D341Med (cell line): ENCODE data around the gene ATG7.

Source experiments
- DNase-seq: peaks from one replicate; pipeline ENCODE4 v3.0.0; 2012; ENCODE audit warnings: low spot score

ATG7 gene

DNA sequence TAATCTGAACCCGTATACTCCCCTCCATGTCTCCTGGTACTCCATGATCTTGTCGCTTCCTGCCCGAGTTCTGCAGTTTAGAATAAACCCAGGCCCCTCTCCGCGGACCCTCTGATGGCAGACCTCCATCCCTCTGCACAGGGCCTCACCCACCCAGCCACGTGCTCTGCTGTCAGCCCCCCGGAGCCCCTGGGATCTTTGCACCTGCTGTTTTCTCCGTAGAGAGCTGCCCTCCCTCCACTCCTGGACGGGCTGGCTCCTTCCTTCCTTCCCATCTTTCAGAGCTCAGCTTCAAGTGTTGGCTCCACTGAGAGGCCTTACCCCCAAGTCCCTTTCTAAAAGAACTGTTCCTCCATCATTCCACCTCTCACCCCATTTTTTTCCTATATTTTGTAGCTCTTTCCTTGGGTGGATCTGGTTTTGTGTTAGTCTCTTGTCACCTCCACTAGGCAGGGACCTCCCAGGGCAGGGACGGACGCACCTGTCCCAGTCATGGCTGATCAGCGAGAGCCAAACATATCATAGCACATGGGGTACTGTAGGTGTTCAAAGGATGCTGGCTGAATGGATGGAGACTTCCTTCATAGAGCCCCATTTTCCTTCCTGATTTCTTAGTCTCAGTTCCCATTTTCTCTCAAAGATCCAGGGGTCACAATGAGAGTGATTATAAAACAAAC, 264.9 kb downstream of the ATG7 start:
- no peak for DNase-seq

DNA sequence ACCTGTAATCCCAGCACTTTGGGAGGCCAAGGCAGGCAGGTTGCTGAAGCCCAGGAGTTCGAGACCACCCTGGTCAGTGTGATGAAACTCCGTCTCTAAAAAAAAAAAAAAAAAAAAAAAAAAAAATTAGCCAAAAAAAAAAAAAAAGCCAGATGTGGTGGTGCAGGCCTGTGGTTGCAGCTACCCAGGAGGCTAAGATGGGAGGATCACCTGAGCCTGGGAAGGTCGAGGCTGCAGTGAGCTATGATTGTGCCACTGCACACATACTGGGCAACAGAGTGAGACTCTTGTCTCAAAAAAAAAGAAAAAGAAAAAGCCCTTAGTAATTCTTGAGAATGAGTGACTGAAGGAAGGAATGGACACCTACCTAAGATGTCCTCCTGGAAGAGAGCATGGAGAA, 266.4 kb downstream of the ATG7 start:
- DNase-seq: no peak

DNA sequence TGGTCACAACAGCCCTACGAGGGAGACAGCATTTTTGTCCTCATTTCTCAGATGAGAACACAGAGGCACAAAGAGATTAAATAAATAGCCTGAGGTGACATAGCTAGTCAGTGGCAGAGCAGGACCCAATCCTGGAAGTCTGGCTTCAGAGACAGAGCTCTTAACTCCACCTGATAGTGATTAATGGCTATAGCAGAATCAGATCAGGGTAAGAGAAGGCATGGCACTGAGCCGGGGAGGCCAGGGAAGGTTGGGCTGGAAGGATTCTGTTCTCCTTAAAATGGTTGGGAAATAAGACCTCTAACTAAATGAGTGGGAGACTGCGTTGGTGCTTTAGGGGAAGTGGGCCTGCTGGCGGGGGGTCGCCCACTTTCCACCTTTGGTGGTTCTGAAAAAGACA, 267.0 kb downstream of the ATG7 start:
- DNase-seq: no peak

DNA sequence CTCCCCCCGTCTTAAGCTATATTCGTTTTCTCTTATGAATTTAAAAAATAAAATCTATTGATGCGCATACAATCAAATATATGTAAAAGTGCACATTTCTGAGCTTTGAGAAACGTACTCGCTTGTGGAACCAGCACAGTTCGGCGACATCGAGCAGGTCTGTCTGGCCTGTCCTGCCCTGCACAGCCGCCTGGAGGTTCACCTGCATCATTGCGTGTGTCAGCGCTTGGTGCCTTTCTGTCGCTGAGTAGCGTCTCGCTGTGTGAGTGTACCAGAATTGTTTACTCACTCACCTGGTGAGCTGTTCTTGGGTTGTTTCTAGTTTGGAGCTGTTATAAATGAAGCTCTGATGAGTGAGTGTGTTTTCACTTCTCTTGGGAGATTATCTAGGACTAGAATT, 267.5 kb downstream of the ATG7 start:
- DNase-seq: no peak

DNA sequence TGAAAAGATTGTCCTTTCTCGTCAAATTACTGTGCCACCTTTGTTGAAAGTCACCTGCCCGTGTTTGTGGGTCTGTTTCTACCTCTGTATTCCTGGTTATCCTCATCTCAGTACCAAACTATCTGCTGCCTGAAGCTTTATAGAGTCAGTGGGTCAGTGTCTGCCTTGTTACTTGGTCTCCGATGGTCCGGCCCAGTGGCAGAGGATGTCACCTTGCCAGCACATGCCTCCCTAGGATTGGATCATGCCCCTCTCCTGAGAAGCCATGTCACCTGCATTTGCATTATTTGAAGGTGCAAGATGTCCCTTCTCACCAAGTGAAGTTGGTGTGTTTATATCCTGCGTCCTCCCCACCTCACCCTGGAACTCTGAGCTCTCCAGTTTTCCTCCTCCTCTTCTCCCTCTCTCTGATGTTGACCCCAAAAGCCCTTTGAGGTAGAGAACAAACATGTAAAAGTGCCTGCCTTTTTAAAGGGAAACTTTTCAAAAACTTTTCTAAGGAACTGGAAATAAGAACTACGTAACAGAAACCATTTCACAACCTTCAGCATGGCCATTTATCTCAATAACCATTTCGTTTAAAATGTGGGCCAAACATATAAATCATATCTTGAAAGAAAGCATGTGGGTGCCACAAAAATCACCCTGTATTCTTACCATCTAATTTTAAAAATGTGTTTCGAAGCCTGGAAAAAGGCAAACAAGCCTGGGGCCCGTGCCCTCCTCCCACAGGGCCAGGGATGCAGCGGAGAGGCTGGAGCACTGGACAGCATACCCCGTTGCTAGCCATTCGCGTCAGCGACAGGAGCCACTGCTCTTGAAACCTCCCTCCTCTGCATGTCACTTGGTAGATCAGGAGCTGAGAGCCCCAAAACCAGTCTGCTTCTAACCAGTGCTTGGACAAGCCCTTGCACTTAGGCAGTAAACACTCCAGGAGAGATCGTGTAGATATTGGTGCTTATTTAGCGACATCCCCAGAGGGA, 269.4 kb downstream of the ATG7 start:
- no peak for DNase-seq

DNA sequence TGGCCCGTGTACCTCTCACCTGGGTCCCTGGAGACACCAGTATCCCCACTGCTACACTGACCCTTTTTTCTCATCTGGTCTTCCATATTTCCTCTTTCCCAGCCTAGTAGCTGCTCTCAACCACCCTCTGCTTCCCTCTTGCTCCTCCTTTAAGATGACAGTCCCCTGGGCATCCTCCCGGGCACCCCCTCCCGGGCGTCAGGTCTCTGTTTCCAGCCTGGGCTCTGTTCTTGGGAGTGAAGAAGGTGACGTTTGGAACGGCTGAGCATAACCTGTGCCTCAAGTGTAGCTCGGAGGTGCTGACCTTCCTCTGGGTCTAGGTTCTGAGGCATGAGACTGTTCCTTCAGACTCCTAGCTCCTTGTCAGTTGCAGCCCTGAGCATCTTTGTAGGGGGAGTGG, 270.4 kb downstream of the ATG7 start:
- DNase-seq: no peak

DNA sequence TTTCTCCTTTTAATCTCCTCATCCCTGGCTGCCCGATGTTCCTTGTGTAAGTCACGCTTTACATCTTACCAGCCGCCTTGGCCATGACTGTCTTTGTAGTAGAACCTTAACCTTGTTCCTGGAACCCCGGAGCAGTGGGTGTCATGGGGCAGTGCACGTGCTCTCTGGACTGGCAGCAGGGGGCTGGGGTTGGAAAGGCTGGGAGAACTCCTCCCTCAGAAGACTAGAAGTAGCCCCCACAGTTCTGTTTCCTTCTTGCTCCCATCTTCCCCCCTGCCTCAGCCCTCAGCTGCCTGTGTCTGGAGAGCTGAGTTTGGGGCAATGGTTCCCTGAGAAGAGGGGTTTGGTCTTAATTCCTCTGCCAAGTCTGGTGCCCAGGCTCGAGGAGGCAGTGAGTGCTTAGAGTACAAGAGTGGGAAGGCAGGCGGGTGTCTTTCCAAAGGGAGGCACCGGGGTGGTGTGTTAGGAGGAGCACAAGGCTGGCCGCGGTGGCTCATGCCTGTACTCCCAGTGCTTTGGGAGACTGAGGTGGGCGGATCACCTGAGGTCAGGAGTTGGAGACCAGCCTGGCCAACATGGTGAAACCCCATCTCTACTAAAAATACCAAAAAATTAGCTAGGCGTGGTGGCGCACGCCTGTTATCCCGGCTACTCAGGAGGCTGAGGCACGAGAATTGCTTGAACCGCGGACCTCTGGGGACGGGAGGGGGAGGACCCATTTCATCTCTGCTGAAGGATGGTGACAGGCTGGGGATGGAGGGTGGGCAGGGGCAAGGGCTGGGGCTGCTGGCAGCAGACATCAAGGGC, 271.1 kb downstream of the ATG7 start:
- DNase-seq: no peak

DNA sequence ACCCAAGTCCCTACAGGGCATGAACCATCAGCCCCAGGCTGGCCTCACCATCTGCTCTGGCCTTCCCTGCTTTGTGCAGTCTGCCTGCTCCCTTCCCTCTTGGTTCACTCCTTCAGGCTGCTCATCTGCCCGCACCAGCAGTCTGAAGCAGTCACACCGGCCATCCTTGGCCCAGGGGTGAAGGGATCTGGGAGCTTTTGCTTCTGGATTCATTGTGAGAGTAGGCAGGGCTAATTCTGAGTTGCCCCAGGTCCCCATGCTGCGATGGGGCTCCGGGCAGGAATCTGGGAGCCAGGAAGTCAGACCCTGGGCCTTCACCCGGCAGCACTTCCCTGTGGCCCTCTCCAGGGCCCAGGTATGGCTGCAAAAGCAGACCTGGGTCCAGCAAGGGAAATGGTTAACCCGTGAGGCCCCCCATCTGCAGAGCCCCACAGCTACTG, 271.8 kb downstream of the ATG7 start:
- DNase-seq: no peak

DNA sequence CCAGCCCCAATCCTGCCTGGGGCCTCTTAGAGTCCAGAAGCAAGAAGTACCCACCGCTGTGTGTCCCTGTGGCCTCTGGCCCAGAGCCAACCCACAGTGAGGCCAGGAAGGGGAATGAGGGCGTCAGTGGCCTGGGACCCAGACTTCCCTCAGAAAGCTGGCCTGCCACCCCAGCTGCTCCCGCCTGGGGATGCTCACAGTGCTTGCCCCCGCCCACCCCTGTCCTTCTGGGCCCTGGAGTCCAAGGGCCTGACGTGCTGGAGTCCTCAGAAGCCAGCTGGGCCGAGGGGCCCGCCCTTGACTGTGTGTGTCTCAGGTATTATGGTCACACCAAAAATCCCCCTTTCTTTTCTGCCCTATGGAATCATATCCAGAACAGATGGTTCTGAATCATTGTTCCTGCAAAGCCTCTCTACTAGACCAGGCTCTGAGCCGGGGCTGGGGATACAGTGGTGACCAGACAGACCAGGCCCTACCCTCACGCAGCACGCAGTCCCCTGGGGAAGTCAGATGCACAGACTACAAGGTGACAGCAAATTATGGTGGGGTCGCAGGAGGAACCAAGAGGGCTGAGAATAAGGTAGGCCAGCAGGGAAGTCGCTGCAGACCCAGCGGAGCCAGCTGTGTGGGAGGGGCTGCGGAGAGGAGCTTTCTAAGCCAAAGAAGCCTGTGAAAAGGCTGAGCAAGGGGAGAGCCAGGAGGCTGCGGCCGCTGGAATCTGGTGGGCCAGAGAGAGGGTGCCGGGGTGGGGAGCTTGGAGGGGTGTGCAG, 272.4 kb downstream of the ATG7 start:
- DNase-seq: no peak

DNA sequence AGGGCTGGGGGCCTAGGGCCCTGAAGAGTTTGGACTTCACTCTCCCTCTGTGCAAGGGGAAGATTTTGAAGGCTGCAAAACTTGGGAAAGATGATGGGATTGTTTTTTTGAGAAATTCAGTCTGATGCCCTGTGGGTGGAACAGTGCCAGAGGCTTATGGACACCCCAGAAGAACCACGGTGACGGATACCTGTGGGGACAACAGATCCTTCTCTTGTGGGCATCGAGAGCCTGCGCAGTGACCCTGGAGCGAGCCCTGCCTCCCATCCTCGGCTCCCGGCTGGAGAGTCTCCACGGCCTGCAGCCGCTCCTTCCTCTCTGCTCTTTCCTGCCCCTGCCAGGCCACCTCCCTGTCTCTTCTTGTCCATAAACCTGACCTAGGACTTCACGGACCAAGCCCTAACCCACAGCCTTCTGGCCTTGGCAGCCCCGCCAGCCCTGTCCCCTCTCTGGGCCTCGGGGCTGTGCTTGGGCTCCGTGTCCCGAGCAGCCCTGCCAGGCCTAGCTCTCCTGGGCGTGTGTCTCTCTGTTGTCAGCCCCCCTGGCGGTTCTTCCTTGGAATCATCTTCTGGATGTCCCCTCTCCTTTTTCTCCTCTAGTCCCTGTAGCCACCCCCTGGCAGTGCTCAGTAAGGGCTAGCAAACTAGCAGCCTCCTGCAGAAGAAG, 273.1 kb downstream of the ATG7 start:
- no peak for DNase-seq

DNA sequence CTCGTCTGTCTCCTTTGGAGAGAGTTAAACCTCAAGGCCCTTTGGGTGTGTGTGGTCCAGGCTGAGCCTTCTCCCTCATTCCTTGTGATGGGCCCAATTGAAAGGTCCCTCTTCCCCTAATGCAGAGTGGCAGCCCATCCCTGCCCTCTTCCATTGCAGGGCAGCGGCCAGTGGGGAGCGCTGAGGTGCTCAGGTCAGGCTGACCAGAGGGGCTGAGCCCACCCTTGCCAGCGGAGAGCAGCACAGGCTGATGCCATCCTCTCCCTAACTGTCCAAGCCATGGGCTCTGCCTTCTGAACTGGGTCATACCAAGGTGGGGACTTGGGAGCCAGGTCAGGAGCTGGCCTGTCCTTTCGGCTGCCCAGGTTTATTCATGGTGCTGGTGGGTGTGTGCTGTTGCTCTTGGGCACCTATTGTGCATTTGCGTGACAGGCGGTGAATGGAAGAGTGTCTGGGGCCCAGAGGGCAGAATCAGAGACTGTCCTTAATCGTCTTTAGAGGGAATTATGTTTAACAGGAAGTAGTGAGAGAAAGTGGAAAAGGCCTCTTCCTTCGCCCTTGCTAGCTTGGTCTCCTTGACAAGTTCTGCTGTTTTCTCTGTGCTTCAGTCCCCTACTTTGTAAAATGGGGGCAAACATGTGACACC, 274.6 kb downstream of the ATG7 start:
- no peak for DNase-seq

DNA sequence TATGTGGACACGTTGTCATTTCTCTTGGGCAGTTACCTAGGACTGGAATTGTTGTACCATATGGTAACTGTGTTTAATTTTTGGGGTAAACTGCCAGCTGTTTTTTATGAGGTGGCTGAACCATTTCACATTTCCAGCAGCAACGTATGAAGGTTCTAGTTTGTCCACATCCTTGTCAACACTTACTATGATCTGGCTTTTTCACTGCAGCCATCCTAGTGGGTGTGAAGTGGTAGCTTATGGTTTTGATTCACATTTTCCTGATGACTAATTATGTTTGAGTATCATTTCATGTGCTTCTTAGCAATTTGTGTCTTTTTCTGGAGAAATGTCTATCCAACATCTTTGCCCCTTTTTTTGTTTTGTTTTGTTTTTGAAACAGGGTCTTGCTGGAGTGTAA, 275.3 kb downstream of the ATG7 start:
- no peak for DNase-seq

DNA sequence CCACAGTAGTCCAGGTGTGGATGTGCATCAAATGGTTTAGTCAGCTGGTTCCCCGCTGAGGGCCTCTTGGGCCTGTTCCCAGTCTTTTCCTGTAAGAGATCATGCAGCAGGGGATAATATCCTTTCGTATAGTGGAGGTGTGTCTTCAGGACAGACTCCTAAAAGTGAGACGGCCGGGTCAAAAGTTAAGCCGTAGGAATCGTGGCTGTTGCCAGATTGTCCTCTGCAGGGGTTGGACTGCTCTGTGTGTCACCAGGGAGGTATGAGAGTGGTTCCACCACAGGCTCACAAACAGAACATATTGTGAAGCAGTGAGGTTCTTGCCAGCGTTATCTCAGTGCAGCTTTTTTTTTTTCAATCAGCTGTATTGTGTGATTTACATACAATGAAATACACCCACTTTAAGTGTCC, 276.5 kb downstream of the ATG7 start:
- no peak for DNase-seq

DNA sequence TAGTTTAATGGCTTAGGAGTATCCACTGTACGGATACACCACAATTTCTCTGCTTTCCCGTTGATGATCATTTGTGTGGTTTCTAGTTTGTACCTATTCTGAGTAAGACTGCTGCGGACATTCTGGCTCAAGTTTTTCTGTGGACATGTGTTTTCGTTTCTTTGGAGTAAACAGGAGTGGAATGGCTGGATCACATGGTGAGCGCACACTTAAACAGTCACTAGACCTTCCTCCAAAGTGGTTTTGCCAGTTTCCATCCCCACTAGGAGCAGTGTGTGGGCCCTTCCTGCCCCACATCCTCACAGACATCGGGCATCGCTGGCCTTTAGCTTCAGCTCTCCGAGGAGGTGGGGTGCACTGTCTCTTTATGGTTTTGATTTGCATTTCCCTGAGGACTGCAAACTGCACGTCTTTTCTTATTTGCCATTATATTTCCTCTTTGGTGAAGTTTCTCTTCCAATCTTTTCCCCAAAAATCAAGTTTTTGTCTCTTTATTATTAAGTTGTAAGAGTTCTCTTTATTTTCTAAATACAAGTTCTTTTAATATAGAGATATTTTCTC, 277.5 kb downstream of the ATG7 start:
- DNase-seq: no peak

DNA sequence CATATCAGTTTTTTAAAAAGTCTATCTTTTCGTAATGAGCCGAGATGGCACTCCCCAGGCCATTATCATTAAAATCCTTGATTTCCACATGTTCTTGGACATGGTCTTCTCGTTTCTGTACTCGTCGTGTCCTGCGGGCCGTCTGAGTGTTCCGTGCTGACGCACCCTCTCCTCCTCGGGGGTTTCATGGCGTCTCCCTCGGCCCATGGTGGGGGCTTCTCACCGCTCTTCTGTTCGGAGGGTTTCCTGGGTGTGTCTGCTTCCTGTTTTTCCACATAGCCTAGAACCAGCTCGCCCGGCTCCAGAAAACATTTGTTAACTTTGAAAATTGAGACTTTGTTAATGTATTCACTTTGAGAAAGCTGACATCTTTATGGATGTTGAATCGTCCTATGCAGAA, 278.8 kb downstream of the ATG7 start:
- no peak for DNase-seq

DNA sequence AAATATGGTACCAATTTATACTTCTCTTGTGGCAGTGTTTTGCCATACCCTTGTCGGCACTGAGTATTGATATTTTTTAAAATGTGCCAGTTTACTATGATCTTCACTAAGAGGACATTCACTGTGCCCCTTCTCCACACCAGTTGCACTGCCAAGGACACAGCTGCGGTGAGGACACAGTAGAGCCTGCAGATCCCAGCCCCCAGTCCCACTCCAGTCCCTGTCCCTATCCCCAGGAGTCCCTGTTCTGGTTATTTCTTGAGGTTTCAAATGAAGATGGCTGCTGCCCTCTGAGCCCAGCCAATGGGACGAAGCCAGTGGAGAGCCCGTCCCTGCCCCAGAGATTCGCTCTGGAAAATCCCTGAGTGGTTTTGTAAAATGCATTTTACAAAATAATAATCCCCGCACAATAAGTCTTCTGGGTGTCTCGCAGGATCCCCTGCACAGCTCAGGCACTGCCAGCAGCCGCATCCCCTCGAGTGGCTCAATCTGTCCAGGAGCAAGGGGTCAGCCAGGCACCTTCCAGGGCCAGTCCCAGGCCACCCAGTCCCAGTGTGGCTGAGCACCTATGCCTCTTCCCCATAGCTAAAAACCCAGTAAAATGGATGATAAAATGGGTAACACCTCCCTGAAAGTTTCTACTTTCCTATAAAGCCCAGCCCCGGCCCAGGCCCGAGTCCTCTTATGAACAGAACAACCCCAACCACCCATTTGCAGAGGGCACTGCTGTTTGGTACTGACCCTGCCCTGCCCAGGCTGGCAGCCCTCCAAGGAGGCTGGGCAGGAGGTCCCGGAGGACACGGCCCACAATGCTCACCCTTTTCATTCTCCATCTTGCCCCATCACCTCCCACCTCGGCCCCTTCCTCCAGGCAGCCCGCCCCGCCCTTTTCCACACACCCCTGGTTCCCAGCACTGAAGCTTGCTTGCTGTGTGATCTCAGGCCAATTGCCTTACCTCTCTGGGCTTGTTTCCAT, 280.4 kb downstream of the ATG7 start:
- no peak for DNase-seq

DNA sequence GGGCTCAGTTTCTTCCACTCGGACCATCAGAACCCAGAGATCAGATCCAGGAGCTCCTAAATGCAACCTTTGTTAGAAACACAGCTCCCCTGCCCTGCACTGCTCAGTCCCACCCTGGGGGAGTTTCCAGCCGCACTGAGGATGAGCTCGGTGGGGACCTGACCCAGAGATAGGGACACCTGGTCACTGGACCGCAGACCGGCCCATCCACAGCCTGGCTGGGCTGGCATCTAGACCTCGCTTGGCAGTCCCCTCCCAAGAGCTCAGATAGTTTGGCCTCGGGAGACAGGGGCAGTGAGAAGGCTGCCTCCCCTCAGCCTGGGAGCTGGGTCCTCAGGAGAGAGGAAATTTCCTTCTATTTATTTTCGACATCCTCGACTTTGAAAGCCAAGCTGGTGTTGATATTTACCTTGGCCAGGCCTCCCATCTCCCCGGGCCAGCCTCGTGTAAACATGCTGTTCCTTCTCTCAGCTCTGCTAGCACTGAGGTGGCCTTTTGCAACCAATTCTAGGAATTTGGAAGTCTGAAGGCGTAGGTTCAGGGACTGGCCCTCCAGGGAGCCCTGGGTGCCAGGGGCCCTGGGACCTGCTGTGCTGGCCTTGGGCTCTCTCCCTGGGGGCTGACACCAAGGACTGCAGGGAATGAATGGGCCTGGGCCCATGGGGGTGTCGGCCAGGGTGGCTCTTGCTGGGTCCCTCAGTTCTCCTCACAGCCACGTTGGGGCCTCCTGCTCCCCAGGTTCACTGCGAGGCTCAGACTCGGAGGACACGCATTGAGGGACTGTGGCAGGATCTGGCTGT, 281.4 kb downstream of the ATG7 start:
- DNase-seq: no peak

DNA sequence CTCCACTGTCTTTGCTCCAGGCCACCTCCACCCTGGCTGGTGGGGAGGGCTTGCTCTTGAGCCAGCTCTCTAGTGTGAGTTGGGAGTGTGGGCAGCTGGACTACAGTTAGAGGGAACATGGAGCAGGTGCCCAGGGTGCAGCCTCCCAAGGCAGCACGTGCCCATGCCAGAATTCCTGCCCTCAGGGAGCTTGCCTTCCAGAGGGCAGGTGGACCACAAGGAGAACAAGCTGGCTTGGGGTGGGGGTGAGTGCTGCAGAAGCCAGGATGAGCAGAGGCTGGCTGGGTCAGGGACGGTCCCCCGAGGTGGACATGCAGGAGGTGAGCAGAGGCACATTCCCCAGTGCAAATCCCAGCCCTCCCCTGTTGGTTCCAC, 282.0 kb downstream of the ATG7 start:
- DNase-seq: no peak
